Measurements from ENCODE around the gene KIAA1191. TPM values are rescaled to one million over a fixed set of nuclear protein-coding genes. Genes with fewer than 3 reads are reported as not detected.
A peak's percentile ranks its signal among the peaks of the same experiment; 100 is the strongest.

The KIAA1191 gene
- total RNA-seq, 1 donor from 2014 or later: 82.2 TPM

- intact Hi-C loops (cut with micrococcal nuclease): no loop called here
- DNase-seq (no peak), ATAC-seq (peak; percentile 36)
These were observed 8.6 kb upstream of the KIAA1191 start for GRCh38 chr5:176369934-176370711.

- intact Hi-C loops (cut with micrococcal nuclease): no loop called here
- no peak for DNase-seq
- no peak for ATAC-seq
These were observed 7.2 kb upstream of the KIAA1191 start for GRCh38 chr5:176368726-176369125.

- ATAC-seq (no peak), DNase-seq (peak; percentile 44)
- intact Hi-C loops (cut with micrococcal nuclease): no loop called here
These were observed 4.8 kb upstream of the KIAA1191 start for GRCh38 chr5:176366232-176366894.

- peak; percentile 77 for DNase-seq
- intact Hi-C loops (cut with micrococcal nuclease): no loop called here
- peak; percentile 58 for ATAC-seq
These were observed 4.0 kb upstream of the KIAA1191 start, which contains the start of gene ARL10 for GRCh38 chr5:176365351-176366231. Gene ARL10, plus strand, starts transcription at chr5:176365487. Its CDS starts 77 bp downstream, at chr5:176365564.

- ATAC-seq (no peak), DNase-seq (no peak)
- intact Hi-C loops (cut with micrococcal nuclease): no loop called here
These were observed 3.3 kb upstream of the KIAA1191 start for GRCh38 chr5:176364765-176365350.

- DNase-seq: no peak
- intact Hi-C loops (cut with micrococcal nuclease): no loop called here
- no peak for ATAC-seq
These were observed 598 bp upstream of the KIAA1191 start for GRCh38 chr5:176362233-176362490.

GRCh38 chr5:176360894-176361436, 599 bp downstream of the KIAA1191 start:
- ATAC-seq (peak; percentile 3), DNase-seq (no peak)
- intact Hi-C loops (cut with micrococcal nuclease): no loop called here

- intact Hi-C loops (cut with micrococcal nuclease): no loop called here
- ATAC-seq: no peak
- DNase-seq: no peak
These were observed 1.9 kb downstream of the KIAA1191 start for GRCh38 chr5:176359658-176360057.

GRCh38 chr5:176356179-176356566, 5.4 kb downstream of the KIAA1191 start:
- DNase-seq: no peak
- intact Hi-C loops (cut with micrococcal nuclease): no loop called here
- no peak for ATAC-seq

- no peak for DNase-seq
- intact Hi-C loops (cut with micrococcal nuclease): no loop called here
- ATAC-seq: no peak
These were observed 6.0 kb downstream of the KIAA1191 start for GRCh38 chr5:176355400-176356178.

GRCh38 chr5:176353533-176353932, 8.0 kb downstream of the KIAA1191 start:
- no peak for DNase-seq
- no peak for ATAC-seq
- intact Hi-C loops (cut with micrococcal nuclease): no loop called here

- ATAC-seq (no peak), DNase-seq (no peak)
- intact Hi-C loops (cut with micrococcal nuclease): no loop called here
These were observed 9.3 kb downstream of the KIAA1191 start for GRCh38 chr5:176352116-176352878.

GRCh38 chr5:176350416-176350815, 11.1 kb downstream of the KIAA1191 start:
- no peak for DNase-seq
- intact Hi-C loops (cut with micrococcal nuclease): no loop called here
- no peak for ATAC-seq

- intact Hi-C loops (cut with micrococcal nuclease): no loop called here
- ATAC-seq (no peak), DNase-seq (no peak)
These were observed 18.7 kb downstream of the KIAA1191 start for GRCh38 chr5:176342766-176343458.

- ATAC-seq: no peak
- intact Hi-C loops (cut with micrococcal nuclease): no loop called here
- no peak for DNase-seq
These were observed 19.4 kb downstream of the KIAA1191 start for GRCh38 chr5:176342158-176342483.

- intact Hi-C loops (cut with micrococcal nuclease): no loop called here
- DNase-seq: no peak
- ATAC-seq: no peak
These were observed 20.0 kb downstream of the KIAA1191 start for GRCh38 chr5:176341325-176342157.

GRCh38 chr5:176339304-176339703, 22.3 kb downstream of the KIAA1191 start:
- no peak for ATAC-seq
- no peak for DNase-seq
- intact Hi-C loops (cut with micrococcal nuclease): no loop called here

Measured in left ventricle myocardium superior (tissue), 1 donor.